HTR-8/SVneo (cell line): ENCODE results near the gene RPL13A.
A peak's percentile ranks its signal among the peaks of the same experiment; 100 is the strongest.

Experiments used
- DNase-seq: peaks from one replicate; pipeline ENCODE4 v3.0.0; 2011; ENCODE audit warnings: low spot score, mixed read lengths; ENCODE audit not compliant: insufficient read length
- FAIRE-seq: peaks from 2 replicates; lab custom pipeline; 2011; peaks lifted over from hg19 to GRCh38; lab: Jason Lieb, UNC

Gene RPL13A

GRCh38 chr19:49475995-49476880, 11.2 kb upstream of the RPL13A start:
- no peak for DNase-seq
- FAIRE-seq, result no peak

GRCh38 chr19:49479975-49480628, 7.3 kb upstream of the RPL13A start:
- FAIRE-seq (no peak), DNase-seq (no peak)

- no peak for DNase-seq
- FAIRE-seq, result no peak
These were observed 6.3 kb upstream of the RPL13A start for GRCh38 chr19:49481020-49481683.

- FAIRE-seq, result no peak
- DNase-seq, result no peak
These were observed 1.2 kb upstream of the RPL13A start for GRCh38 chr19:49486232-49486631.

- DNase-seq (no peak), FAIRE-seq (no peak)
These were observed 615 bp upstream of the RPL13A start for GRCh38 chr19:49486710-49487276.

- DNase-seq (no peak), FAIRE-seq (no peak)
These were observed 846 bp downstream of the RPL13A start for GRCh38 chr19:49488046-49488862.

GRCh38 chr19:49488863-49489537, 1.6 kb downstream of the RPL13A start:
- DNase-seq (no peak), FAIRE-seq (no peak)

GRCh38 chr19:49489601-49490167, 2.3 kb downstream of the RPL13A start:
- FAIRE-seq (no peak), DNase-seq (no peak)

GRCh38 chr19:49490287-49491029, 3.0 kb downstream of the RPL13A start:
- FAIRE-seq (no peak), DNase-seq (no peak)

- DNase-seq (no peak), FAIRE-seq (no peak)
These were observed 3.8 kb downstream of the RPL13A start for GRCh38 chr19:49491030-49491803.

- no peak for DNase-seq
- FAIRE-seq, result no peak
These were observed 4.6 kb downstream of the RPL13A start for GRCh38 chr19:49491804-49492572.

- no peak for FAIRE-seq
- DNase-seq, result no peak
These were observed 5.4 kb downstream of the RPL13A start for GRCh38 chr19:49492573-49493405.

GRCh38 chr19:49496574-49497008, 9.2 kb downstream of the RPL13A start:
- FAIRE-seq (no peak), DNase-seq (no peak)

GRCh38 chr19:49497047-49497788, 9.8 kb downstream of the RPL13A start:
- peak; percentile 37 for DNase-seq
- FAIRE-seq, result no peak

GRCh38 chr19:49497789-49498103, 10.3 kb downstream of the RPL13A start:
- FAIRE-seq (no peak), DNase-seq (no peak)
